Breast epithelium (tissue), 4 donors: Measurements from ENCODE around the gene TSSK1B. TPM values are rescaled to one million over a fixed set of nuclear protein-coding genes. Genes with fewer than 3 reads are reported as not detected.
"Not testable (repeated sequence)": the region's sequence is repeated elsewhere in the genome, so short reads cannot be mapped to it uniquely, and the experiment has no call there.

Source experiments
- DNase-seq, 2 donors: peaks; one replicate each; pipeline ENCODE4 v3.0.0-alpha.2; 2019; ENCODE audit warnings: low spot score in 2 of 2
- H3K27ac ChIP-seq, 2 donors: fragments of 200-600 bp; sonication (generic) in 1 of 2; one replicate each; pipeline ENCODE4 v1.5.1; 2016 to 2019; ENCODE audit warnings: mild to moderate bottlenecking in 1 of 2
- H3K27me3 ChIP-seq, 2 donors: fragments of 200-600 bp; sonication (generic) in 1 of 2; one replicate each; pipeline versions ENCODE4 v1.5.1 to v1.6.0; 2017 to 2019; ENCODE audit warnings: control low read depth in 1 of 2, mild to moderate bottlenecking in 1 of 2
- H3K36me3 ChIP-seq: fragments of 200-600 bp; one replicate; pipeline ENCODE4 v1.5.1; 2019
- H3K4me1 ChIP-seq, 2 donors: fragments of 200-600 bp; sonication (generic); one replicate each; pipeline ENCODE4 v1.5.1; 2016 to 2019; ENCODE audit warnings: control low read depth in 1 of 2
- H3K4me3 ChIP-seq, 3 donors: fragments of 200-600 bp; sonication (generic); 1 replicate in 2 of 3; 2 replicates in 1 of 3; pipeline ENCODE4 v1.5.1; 2016 to 2019; ENCODE audit warnings: mild to moderate bottlenecking in 3 of 3, moderate library complexity in 2 of 3
- H3K9me3 ChIP-seq, 2 donors: fragments of 200-600 bp; sonication (generic) in 1 of 2; one replicate each; pipeline ENCODE4 v1.5.1; 2016 to 2019; ENCODE audit warnings: control low read depth in 1 of 2
- CTCF ChIP-seq, 3 donors: fragments of 450-650 bp; IDR thresholded peaks; one replicate each; pipeline ENCODE4 v1.5.1; 2016 to 2017; ENCODE audit warnings: antibody characterized with exemption in 3 of 3, mild to moderate bottlenecking in 3 of 3, moderate library complexity in 3 of 3
- POLR2A ChIP-seq: fragments of 450-650 bp; IDR thresholded peaks from one replicate; pipeline ENCODE4 v1.6.1; 2016; ENCODE audit warnings: antibody characterized with exemption, mild to moderate bottlenecking, moderate library complexity
- POLR2AphosphoS5 ChIP-seq, 3 donors: sonication (generic); formaldehyde crosslinking; IDR thresholded peaks; one replicate each; pipeline ENCODE4 v1.6.1; 2017; ENCODE audit warnings: antibody characterized with exemption in 3 of 3
- intact Hi-C: fragments of 100-400 bp; cut with DNase I; formaldehyde crosslinking; loops from one replicate; pipeline ENCODE4 v1.15.1; 2023; ENCODE audit warnings: low total_unique reads
- total RNA-seq, 3 donors: library from RNA; depleted of rRNA; stranded (reverse); fragments of >200 nt; gene quantifications; one replicate each; pipeline ENCODE4 v1.1.0, GENCODE V29; 2016

Gene TSSK1B
- total RNA-seq, 3 donors from 2014 or later = 0.32 to 0.73 (median 0.33) TPM

DNA sequence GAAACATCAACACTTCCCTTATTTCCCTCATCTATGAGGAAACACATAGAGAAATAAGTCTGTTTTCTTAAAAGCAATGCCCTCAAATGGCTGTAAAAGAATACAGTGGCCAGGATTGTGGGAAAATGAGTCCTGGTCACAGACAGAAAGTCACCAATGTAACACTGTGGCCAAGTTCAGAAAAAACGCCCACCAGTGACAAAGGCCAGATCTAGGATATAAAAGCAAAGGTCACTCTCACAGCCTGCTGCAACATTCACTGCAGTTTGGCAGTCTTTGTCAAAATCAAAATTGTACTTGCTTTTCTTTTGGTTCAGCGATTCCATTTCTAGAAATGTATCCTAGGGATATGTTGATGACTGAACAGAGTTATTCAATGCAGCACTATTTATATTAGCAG, 30.5 kb downstream of the TSSK1B start:
- no peak for DNase-seq
- intact Hi-C loops = no loop called here

DNA sequence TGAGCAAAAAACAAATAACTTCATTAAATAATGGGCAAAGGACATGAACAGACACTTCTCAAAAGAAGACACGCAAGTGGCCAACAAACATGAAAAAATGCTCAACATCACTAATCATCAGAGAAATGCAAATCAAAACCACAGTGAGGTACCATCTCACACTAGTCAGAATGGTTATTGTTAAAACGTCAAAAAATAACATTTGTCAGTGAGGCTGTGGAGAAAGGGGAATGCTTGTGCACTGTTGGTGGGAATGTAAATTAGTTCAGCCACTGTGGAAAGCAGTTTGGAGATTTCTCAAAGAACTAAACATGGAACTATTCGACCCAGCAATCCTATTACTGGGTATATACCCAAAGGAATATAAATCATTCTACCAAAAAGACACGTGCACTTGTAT, 36.8 kb downstream of the TSSK1B start:
- DNase-seq, H3K36me3 ChIP-seq, H3K27me3 ChIP-seq, H3K27ac ChIP-seq, intact Hi-C loops, H3K9me3 ChIP-seq, H3K4me3 ChIP-seq, H3K4me1 ChIP-seq: not testable (repeated sequence)

More for the DNA sequence above, 30.5 kb downstream of the TSSK1B start:
- no peak overlapping the region for H3K27ac ChIP-seq
- H3K27me3 ChIP-seq = no peaks in the 10 kb centered on the region
- TF ChIP-seq POLR2AphosphoS5 (IDR thresholded peaks at IDR 0.05) (no peak), CTCF (IDR thresholded peaks at IDR 0.05) (no peak), POLR2A (no peak)
- H3K4me1 ChIP-seq = no peaks in the 10 kb centered on the region
- no peaks in the 10 kb centered on the region for H3K9me3 ChIP-seq
- H3K36me3 ChIP-seq = no peaks in the 10 kb centered on the region
- H3K4me3 ChIP-seq = no peak overlapping the region

GRCh38 chr5:113397046-113397445, 37.7 kb downstream of the TSSK1B start:
- intact Hi-C loops = no loop called here
- no peak for TF ChIP-seq POLR2AphosphoS5 (IDR thresholded peaks at IDR 0.05)
- no peak for TF ChIP-seq POLR2A
- no peak for TF ChIP-seq CTCF (IDR thresholded peaks at IDR 0.05)
- no peaks in the 10 kb centered on the region for H3K36me3 ChIP-seq
- no peak overlapping the region for H3K27ac ChIP-seq
- H3K9me3 ChIP-seq = no peaks in the 10 kb centered on the region
- H3K4me1 ChIP-seq = no peaks in the 10 kb centered on the region
- H3K4me3 ChIP-seq = no peak overlapping the region
- no peak for DNase-seq
- H3K27me3 ChIP-seq = no peaks in the 10 kb centered on the region

DNA sequence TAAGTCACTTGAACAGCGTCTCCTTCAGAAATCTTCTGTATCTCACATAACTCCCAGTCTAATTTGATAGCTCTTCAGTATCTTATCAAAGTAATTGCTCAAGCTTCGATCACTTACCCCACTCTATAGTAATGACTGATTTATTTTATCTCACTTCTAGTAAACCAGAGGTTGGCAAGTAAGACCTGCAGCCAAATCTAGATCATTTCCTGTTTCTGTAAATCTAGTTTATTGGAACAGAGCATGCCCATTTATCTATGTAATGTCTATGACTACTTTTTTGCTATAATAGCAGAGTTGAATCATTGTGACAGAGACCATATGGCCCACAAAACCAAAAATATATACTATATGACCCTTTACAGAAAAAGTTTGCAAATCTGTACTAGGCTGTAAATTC, 40.1 kb downstream of the TSSK1B start:
- Histone ChIP-seq H3K27ac (no peak overlapping the region), H3K4me1 (no peaks in the 10 kb centered on the region), H3K4me3 (no peak overlapping the region), H3K27me3 (no peaks in the 10 kb centered on the region), H3K9me3 (no peaks in the 10 kb centered on the region), H3K36me3 (no peaks in the 10 kb centered on the region)
- no peak for DNase-seq
- intact Hi-C loops = no loop called here
- TF ChIP-seq POLR2A (no peak), POLR2AphosphoS5 (IDR thresholded peaks at IDR 0.05) (no peak), CTCF (IDR thresholded peaks at IDR 0.05) (no peak)

- intact Hi-C loops = no loop called here
- Histone ChIP-seq H3K9me3 (no peaks in the 10 kb centered on the region), H3K4me3 (no peak overlapping the region), H3K27ac (no peak overlapping the region), H3K36me3 (no peaks in the 10 kb centered on the region), H3K4me1 (no peaks in the 10 kb centered on the region), H3K27me3 (no peaks in the 10 kb centered on the region)
- DNase-seq = no peak
- TF ChIP-seq POLR2AphosphoS5 (IDR thresholded peaks at IDR 0.05) (no peak), CTCF (IDR thresholded peaks at IDR 0.05) (no peak), POLR2A (no peak)
Observed at GRCh38 chr5:113390224-113390623, 44.6 kb downstream of the TSSK1B start.

DNA sequence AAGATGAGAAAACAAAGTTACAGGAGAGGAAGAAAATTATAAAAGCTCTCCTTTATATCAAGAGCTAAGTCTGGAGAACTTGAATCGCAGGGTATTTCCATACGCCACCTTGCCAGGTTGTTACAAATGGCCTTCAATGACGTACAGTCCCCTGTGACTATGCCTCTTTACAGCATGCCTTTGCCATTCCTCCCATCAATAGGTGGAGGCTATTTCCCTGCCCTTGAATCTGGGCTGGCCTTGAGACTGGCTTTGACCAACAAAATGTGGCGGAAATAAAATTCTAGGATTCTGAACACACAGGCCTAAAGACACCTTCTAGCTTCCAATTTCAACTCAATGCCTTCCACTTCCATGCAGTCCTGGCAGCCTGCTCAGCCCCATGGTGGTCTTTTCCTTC, 45.7 kb downstream of the TSSK1B start:
- Histone ChIP-seq H3K36me3 (no peaks in the 10 kb centered on the region), H3K4me3 (no peak overlapping the region), H3K9me3 (no peaks in the 10 kb centered on the region), H3K27ac (no peak overlapping the region), H3K27me3 (no peaks in the 10 kb centered on the region), H3K4me1 (no peaks in the 10 kb centered on the region)
- TF ChIP-seq POLR2A = no peak
- no peak for TF ChIP-seq POLR2AphosphoS5 (IDR thresholded peaks at IDR 0.05)
- no peak for TF ChIP-seq CTCF (IDR thresholded peaks at IDR 0.05)
- intact Hi-C loops = no loop called here
- DNase-seq = no peak
